ENCODE data around the gene TLR8. TPM values are rescaled to one million over a fixed set of nuclear protein-coding genes. Genes with fewer than 3 reads are reported as not detected.

The TLR8 gene
- total RNA-seq, 4 donors from 2014 or later, result 0.37 to 1.3 (median 0.82) TPM; not detected in 1

GRCh38 chrX:12896935-12897334 is 9.5 kb upstream of the TLR8 start:
- H3K4me1 ChIP-seq, result no peaks in the 10 kb centered on the region
- TF ChIP-seq EP300 (IDR thresholded peaks at IDR 0.05; ENCODE audit: low read depth), result no peak
- no peak for TF ChIP-seq POLR2AphosphoS5 (IDR thresholded peaks at IDR 0.05)
- TF ChIP-seq CTCF (IDR thresholded peaks at IDR 0.05), result no peak
- no peak for TF ChIP-seq POLR2A (IDR thresholded peaks at IDR 0.05)
- H3K27ac ChIP-seq, result no peak overlapping the region
- in situ Hi-C loops (cut with MboI; ENCODE audit: low pct_ligation_motif_present in 1 of 4, low pct_unique_long_range_greater_than_20kb in 1 of 4, low sequenced_read_pairs in 3 of 4) (loop anchor here in 1 of 4 donors (10.0 kb wide), 1 partner anchor 72 kb away; no protein-coding TSS in a partner anchor), intact Hi-C loops (cut with DNase I; ENCODE audit: low total_unique reads) (loop anchor here (10.0 kb wide), 1 partner anchor 82 kb away; no protein-coding TSS in a partner anchor)
- H3K9me3 ChIP-seq, result no peaks in the 10 kb centered on the region
- DNase-seq, result no peak
- H3K4me3 ChIP-seq, result no peak overlapping the region
- H3K27me3 ChIP-seq, result no peaks in the 10 kb centered on the region
- WGBS, 2 donors (ENCODE audit: low coverage in 1 of 2), result 88% methylated on average over 4 of the region's 4 CpGs; no CpG with 5 or more reads in 1 of the 2 donors
- no peaks in the 10 kb centered on the region for H3K36me3 ChIP-seq

GRCh38 chrX:12898073-12898472 is 8.3 kb upstream of the TLR8 start:
- DNase-seq, result no peak
- H3K27ac ChIP-seq, result no peak overlapping the region
- no peak for TF ChIP-seq POLR2A (IDR thresholded peaks at IDR 0.05)
- TF ChIP-seq CTCF (IDR thresholded peaks at IDR 0.05), result no peak
- no peak for TF ChIP-seq POLR2AphosphoS5 (IDR thresholded peaks at IDR 0.05)
- TF ChIP-seq EP300 (IDR thresholded peaks at IDR 0.05; ENCODE audit: low read depth), result no peak
- no peak overlapping the region for H3K4me3 ChIP-seq
- in situ Hi-C loops (cut with MboI; ENCODE audit: low pct_ligation_motif_present in 1 of 4, low pct_unique_long_range_greater_than_20kb in 1 of 4, low sequenced_read_pairs in 3 of 4), result loop anchor here in 1 of 4 donors (10.0 kb wide), 1 partner anchor 73 kb away; no protein-coding TSS in a partner anchor
- intact Hi-C loops (cut with DNase I; ENCODE audit: low total_unique reads), result loop anchor here (10.0 kb wide), 1 partner anchor 83 kb away; no protein-coding TSS in a partner anchor
- no peaks in the 10 kb centered on the region for H3K27me3 ChIP-seq
- WGBS, 2 donors (ENCODE audit: low coverage in 1 of 2), result 85% methylated on average over 5 of the region's 5 CpGs; no CpG with 5 or more reads in 1 of the 2 donors
- H3K4me1 ChIP-seq, result no peaks in the 10 kb centered on the region
- no peaks in the 10 kb centered on the region for H3K36me3 ChIP-seq
- no peaks in the 10 kb centered on the region for H3K9me3 ChIP-seq

GRCh38 chrX:12899506-12899905 is 6.9 kb upstream of the TLR8 start:
- TF ChIP-seq POLR2AphosphoS5 (IDR thresholded peaks at IDR 0.05), result no peak
- no peak for TF ChIP-seq POLR2A (IDR thresholded peaks at IDR 0.05)
- no peak for TF ChIP-seq CTCF (IDR thresholded peaks at IDR 0.05)
- no peak for TF ChIP-seq EP300 (IDR thresholded peaks at IDR 0.05; ENCODE audit: low read depth)
- Histone ChIP-seq H3K36me3 (no peaks in the 10 kb centered on the region), H3K27ac (no peak overlapping the region), H3K27me3 (no peaks in the 10 kb centered on the region), H3K4me1 (no peaks in the 10 kb centered on the region), H3K9me3 (no peaks in the 10 kb centered on the region), H3K4me3 (no peak overlapping the region)
- in situ Hi-C loops (cut with MboI; ENCODE audit: low pct_ligation_motif_present in 1 of 4, low pct_unique_long_range_greater_than_20kb in 1 of 4, low sequenced_read_pairs in 3 of 4) (loop anchor here in 1 of 4 donors (10.0 kb wide), 1 partner anchor 75 kb away; no protein-coding TSS in a partner anchor), intact Hi-C loops (cut with DNase I; ENCODE audit: low total_unique reads) (loop anchor here (10.0 kb wide), 1 partner anchor 85 kb away; no protein-coding TSS in a partner anchor)
- WGBS, 2 donors (ENCODE audit: low coverage in 1 of 2), result 62 to 76% methylated on average over 3 to 7 of the region's 7 CpGs
- no peak for DNase-seq

GRCh38 chrX:12901486-12901885 is 4.9 kb upstream of the TLR8 start:
- WGBS, 2 donors (ENCODE audit: low coverage in 1 of 2), result 17 to 27% methylated on average over 3 to 10 of the region's 10 CpGs
- H3K36me3 ChIP-seq, result no peaks in the 10 kb centered on the region
- in situ Hi-C loops (cut with MboI; ENCODE audit: low pct_ligation_motif_present in 1 of 4, low pct_unique_long_range_greater_than_20kb in 1 of 4, low sequenced_read_pairs in 3 of 4), result loop anchor here in 2 of 4 donors (25.0 kb wide), 2 partner anchors 89 to 1136 kb away; partner anchors contain the start of gene GEMIN8 (in 1 of the 2)
- no peaks in the 10 kb centered on the region for H3K4me1 ChIP-seq
- DNase-seq, result peak; percentile 74
- H3K4me3 ChIP-seq, result no peak overlapping the region
- no peak overlapping the region for H3K27ac ChIP-seq
- no peaks in the 10 kb centered on the region for H3K27me3 ChIP-seq
- no peaks in the 10 kb centered on the region for H3K9me3 ChIP-seq
- intact Hi-C loops (cut with DNase I; ENCODE audit: low total_unique reads), result no loop called here
- TF ChIP-seq CTCF (IDR thresholded peaks at IDR 0.05) (peak; percentile 47 to 65 (median 55)), EP300 (IDR thresholded peaks at IDR 0.05; ENCODE audit: low read depth) (no peak)
